ENCODE measurements around the gene LRRC36. TPM values are rescaled to one million over a fixed set of nuclear protein-coding genes. Genes with fewer than 3 reads are reported as not detected.
"Not testable (repeated sequence)": the region's sequence is repeated elsewhere in the genome, so short reads cannot be mapped to it uniquely, and the experiment has no call there.

Gene LRRC36
- total RNA-seq, 1 donor from 2014 or later: not detected

DNA sequence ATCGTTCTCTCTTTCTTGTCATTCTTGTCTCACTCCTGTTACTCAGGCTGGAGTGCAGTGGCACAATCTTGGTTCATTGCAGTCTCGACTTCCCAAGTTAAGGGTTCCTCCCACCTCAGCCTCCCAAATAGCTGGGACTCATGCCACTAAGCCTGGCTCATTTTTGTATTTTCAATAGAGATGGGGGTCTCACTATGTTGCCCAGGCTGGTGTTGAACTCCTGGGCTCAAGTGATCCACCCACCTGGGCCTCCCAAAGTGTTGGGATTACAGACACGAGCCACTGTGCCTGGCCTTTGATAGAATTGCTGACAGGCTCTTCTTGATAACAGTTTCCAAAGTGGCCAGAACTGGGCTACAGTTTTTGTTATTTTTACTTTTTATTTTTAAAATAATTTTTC, 34.4 kb downstream of the LRRC36 start:
- Histone ChIP-seq H3K4me1 (ENCODE audit: control insufficient read depth in 3 of 3, insufficient read depth in 3 of 3, low read length in 3 of 3) (no peaks in the 10 kb centered on the region), H3K4me3 (ENCODE audit: low read length in 3 of 3) (no peak overlapping the region)

DNA sequence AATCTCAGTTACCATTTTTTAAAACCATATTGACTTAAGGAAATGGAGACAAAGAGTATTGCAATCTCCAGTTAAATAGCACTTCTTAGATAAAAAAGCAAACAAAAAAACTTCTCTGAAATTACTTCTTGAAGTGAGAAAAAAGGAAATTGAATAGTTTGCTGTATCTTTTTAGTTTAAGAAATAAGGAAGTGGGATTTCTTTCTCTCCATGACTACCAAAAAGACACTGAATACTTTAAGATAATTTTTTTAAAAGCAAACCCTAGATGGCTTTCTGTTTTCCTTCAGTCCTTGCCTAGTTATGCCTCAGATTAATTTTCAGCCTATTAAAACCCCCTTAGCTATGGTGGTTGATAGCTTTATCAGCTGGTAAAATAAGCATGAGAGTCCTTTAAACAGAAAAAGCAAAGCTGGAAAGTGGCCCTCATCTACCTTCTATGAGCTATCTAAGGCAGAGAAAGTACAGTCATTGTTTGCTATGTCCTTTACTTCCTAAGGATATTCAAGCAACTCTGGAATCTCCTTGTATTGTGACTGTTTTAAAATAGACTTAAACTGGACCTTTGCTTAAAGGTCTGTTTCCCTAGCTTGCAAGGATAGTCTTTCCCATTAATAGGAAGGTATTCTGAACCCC, 38.1 kb downstream of the LRRC36 start:
- no peaks in the 10 kb centered on the region for H3K36me3 ChIP-seq (ENCODE audit: control insufficient read depth in 3 of 3, insufficient read depth in 3 of 3, low read length in 3 of 3)
- H3K9ac ChIP-seq (ENCODE audit: low read depth in 1 of 3, low read length in 3 of 3): no peak overlapping the region
- no peaks in the 10 kb centered on the region for H3K9me3 ChIP-seq (ENCODE audit: control insufficient read depth in 3 of 3, low read length in 3 of 3)
- H3K4me1 ChIP-seq (ENCODE audit: control insufficient read depth in 3 of 3, insufficient read depth in 3 of 3, low read length in 3 of 3): no peaks in the 10 kb centered on the region
- peak overlapping the region; percentile 11 for H3K27ac ChIP-seq (ENCODE audit: low read depth, low read length)
- no peak overlapping the region for H3K4me3 ChIP-seq (ENCODE audit: low read length in 3 of 3)
- no peaks in the 10 kb centered on the region for H3K27me3 ChIP-seq (ENCODE audit: control insufficient read depth in 3 of 3, insufficient read depth in 3 of 3, low read length in 3 of 3)

More for the DNA sequence above, 34.4 kb downstream of the LRRC36 start:
- Histone ChIP-seq H3K9me3 (ENCODE audit: control insufficient read depth in 3 of 3, low read length in 3 of 3) (no peaks in the 10 kb centered on the region), H3K36me3 (ENCODE audit: control insufficient read depth in 3 of 3, insufficient read depth in 3 of 3, low read length in 3 of 3) (no peaks in the 10 kb centered on the region), H3K9ac (ENCODE audit: low read depth in 1 of 3, low read length in 3 of 3) (no peak overlapping the region), H3K27me3 (ENCODE audit: control insufficient read depth in 3 of 3, insufficient read depth in 3 of 3, low read length in 3 of 3) (peaks cover 0 to 2% (median 0%) of the 10 kb centered on the region in 3 donors), H3K27ac (ENCODE audit: low read depth, low read length) (no peak overlapping the region)

DNA sequence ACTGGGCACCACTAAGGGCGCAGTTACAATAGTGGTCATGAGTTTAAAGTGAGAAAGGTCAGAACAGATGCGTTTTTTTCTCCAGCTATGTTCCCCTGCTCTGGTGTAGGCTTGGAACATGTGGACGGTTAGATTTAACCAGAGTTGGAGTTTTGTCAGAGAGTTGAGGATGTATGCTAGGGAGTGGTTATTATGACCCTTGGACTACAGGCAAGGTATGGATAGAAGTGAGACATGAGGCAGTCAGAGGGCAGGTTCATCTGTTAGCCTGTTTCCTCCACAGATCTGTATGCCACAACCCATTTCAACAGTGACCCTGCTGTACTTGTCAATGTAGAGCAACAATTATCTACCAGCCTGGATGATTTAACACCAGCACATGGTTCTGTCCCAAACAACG, 44.0 kb downstream of the LRRC36 start:
- Histone ChIP-seq H3K27me3 (ENCODE audit: control insufficient read depth in 3 of 3, insufficient read depth in 3 of 3, low read length in 3 of 3) (no peaks in the 10 kb centered on the region), H3K9me3 (ENCODE audit: control insufficient read depth in 3 of 3, low read length in 3 of 3) (no peaks in the 10 kb centered on the region), H3K9ac (ENCODE audit: low read depth in 1 of 3, low read length in 3 of 3) (no peak overlapping the region), H3K36me3 (ENCODE audit: control insufficient read depth in 3 of 3, insufficient read depth in 3 of 3, low read length in 3 of 3) (no peaks in the 10 kb centered on the region), H3K4me3 (ENCODE audit: low read length in 3 of 3) (no peak overlapping the region), H3K4me1 (ENCODE audit: control insufficient read depth in 3 of 3, insufficient read depth in 3 of 3, low read length in 3 of 3) (no peaks in the 10 kb centered on the region), H3K27ac (ENCODE audit: low read depth, low read length) (no peak overlapping the region)

DNA sequence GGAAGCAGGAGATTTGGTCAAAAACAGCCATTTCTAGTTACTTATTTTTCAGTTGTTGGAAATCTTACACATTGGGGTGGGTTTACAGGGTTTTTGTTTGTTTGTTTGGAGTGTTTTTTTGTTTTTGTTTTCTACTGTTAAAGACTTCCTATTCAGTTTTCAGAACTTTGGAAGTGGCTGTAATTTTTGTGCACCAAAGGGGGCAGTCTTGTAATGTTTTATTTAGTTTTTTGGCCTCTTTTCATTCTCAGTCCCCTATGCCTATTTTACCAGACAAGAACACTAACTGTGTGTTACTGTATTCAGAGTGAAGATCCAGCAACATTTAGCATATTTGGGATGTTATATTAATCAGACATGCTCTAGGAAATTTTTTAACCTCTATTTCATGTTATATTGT, 46.0 kb downstream of the LRRC36 start:
- Histone ChIP-seq H3K27me3 (ENCODE audit: control insufficient read depth in 3 of 3, insufficient read depth in 3 of 3, low read length in 3 of 3) (no peaks in the 10 kb centered on the region), H3K4me1 (ENCODE audit: control insufficient read depth in 3 of 3, insufficient read depth in 3 of 3, low read length in 3 of 3) (no peaks in the 10 kb centered on the region), H3K36me3 (ENCODE audit: control insufficient read depth in 3 of 3, insufficient read depth in 3 of 3, low read length in 3 of 3) (no peaks in the 10 kb centered on the region), H3K4me3 (ENCODE audit: low read length in 3 of 3) (no peak overlapping the region), H3K27ac (ENCODE audit: low read depth, low read length) (no peak overlapping the region), H3K9ac (ENCODE audit: low read depth in 1 of 3, low read length in 3 of 3) (no peak overlapping the region), H3K9me3 (ENCODE audit: control insufficient read depth in 3 of 3, low read length in 3 of 3) (no peaks in the 10 kb centered on the region)

DNA sequence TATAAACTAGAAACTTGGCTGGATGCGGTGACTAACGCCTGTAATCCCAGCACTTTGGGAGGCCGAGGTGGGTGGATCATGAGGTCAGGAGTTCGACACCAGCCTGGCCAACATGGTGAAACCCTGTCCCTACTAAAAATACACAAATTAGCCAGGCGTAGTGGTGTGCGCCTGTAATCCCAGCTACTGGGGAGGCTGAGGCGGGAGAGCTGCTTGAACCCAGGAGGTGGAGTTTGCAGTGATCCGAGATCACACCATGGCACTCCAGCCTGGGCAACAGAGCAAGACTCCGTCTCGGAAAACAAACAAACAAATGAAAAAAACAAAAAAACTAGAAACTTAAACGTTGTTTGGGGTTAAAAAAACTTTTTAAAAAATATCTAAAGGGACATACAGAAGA, 49.4 kb downstream of the LRRC36 start:
- H3K9ac ChIP-seq (ENCODE audit: low read depth in 1 of 3, low read length in 3 of 3); H3K27me3 ChIP-seq (ENCODE audit: control insufficient read depth in 3 of 3, insufficient read depth in 3 of 3, low read length in 3 of 3); H3K27ac ChIP-seq (ENCODE audit: low read depth, low read length); H3K9me3 ChIP-seq (ENCODE audit: control insufficient read depth in 3 of 3, low read length in 3 of 3); H3K4me3 ChIP-seq (ENCODE audit: low read length in 3 of 3); H3K36me3 ChIP-seq (ENCODE audit: control insufficient read depth in 3 of 3, insufficient read depth in 3 of 3, low read length in 3 of 3): not testable (repeated sequence)
- H3K4me1 ChIP-seq (ENCODE audit: control insufficient read depth in 3 of 3, insufficient read depth in 3 of 3, low read length in 3 of 3): peaks cover 4 to 14% (median 6%) of the 10 kb centered on the region in 3 donors

DNA sequence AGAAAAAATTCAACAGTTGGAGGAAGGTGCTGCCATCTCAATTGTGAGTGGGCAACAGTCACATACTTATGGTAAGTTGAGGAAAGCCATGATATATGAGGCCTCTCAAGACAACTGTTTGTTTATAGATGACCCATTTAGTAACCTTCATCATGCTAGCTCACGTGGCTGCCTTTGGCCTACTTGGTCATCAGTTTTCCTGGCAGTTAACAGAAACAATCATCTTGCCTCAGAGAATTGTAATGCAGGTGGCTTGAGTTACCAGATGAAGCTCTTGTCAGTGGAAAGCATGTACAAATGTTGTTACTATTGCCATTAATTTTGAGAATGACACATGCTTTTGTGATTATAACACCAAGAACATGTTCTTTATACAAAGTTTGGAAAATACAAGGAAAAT, 52.0 kb downstream of the LRRC36 start:
- Histone ChIP-seq H3K27ac (ENCODE audit: low read depth, low read length) (peak overlapping the region; percentile 73), H3K4me1 (ENCODE audit: control insufficient read depth in 3 of 3, insufficient read depth in 3 of 3, low read length in 3 of 3) (peaks cover 4 to 14% (median 6%) of the 10 kb centered on the region in 3 donors), H3K4me3 (ENCODE audit: low read length in 3 of 3) (no peak overlapping the region), H3K9me3 (ENCODE audit: control insufficient read depth in 3 of 3, low read length in 3 of 3) (no peaks in the 10 kb centered on the region), H3K36me3 (ENCODE audit: control insufficient read depth in 3 of 3, insufficient read depth in 3 of 3, low read length in 3 of 3) (no peaks in the 10 kb centered on the region), H3K9ac (ENCODE audit: low read depth in 1 of 3, low read length in 3 of 3) (no peak overlapping the region), H3K27me3 (ENCODE audit: control insufficient read depth in 3 of 3, insufficient read depth in 3 of 3, low read length in 3 of 3) (no peaks in the 10 kb centered on the region)

DNA sequence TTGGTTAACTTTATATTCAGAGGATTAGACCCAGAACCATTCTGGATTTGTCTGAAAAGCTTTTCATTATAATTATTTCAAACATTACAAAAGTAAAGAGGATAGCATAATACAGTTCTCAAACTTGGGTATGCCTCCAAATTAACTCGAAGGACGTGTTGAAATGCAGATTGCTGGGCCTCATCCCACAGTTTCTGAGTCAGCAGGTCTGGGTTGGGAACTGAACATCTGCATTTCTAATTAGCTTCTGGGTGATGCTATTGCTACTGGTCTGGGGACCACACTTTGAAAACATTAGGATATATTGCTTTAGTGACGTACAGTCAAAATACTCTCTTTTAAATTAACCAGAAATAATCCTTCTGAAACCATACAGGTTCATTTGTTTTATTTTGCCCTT, 56.7 kb downstream of the LRRC36 start:
- H3K4me1 ChIP-seq (ENCODE audit: control insufficient read depth in 3 of 3, insufficient read depth in 3 of 3, low read length in 3 of 3): peaks cover 6 to 21% (median 16%) of the 10 kb centered on the region in 3 donors
- H3K27me3 ChIP-seq (ENCODE audit: control insufficient read depth in 3 of 3, insufficient read depth in 3 of 3, low read length in 3 of 3): no peaks in the 10 kb centered on the region
- H3K9me3 ChIP-seq (ENCODE audit: control insufficient read depth in 3 of 3, low read length in 3 of 3): no peaks in the 10 kb centered on the region
- no peaks in the 10 kb centered on the region for H3K36me3 ChIP-seq (ENCODE audit: control insufficient read depth in 3 of 3, insufficient read depth in 3 of 3, low read length in 3 of 3)
- no peak overlapping the region for H3K27ac ChIP-seq (ENCODE audit: low read depth, low read length)
- no peak overlapping the region for H3K4me3 ChIP-seq (ENCODE audit: low read length in 3 of 3)
- H3K9ac ChIP-seq (ENCODE audit: low read depth in 1 of 3, low read length in 3 of 3): no peak overlapping the region

DNA sequence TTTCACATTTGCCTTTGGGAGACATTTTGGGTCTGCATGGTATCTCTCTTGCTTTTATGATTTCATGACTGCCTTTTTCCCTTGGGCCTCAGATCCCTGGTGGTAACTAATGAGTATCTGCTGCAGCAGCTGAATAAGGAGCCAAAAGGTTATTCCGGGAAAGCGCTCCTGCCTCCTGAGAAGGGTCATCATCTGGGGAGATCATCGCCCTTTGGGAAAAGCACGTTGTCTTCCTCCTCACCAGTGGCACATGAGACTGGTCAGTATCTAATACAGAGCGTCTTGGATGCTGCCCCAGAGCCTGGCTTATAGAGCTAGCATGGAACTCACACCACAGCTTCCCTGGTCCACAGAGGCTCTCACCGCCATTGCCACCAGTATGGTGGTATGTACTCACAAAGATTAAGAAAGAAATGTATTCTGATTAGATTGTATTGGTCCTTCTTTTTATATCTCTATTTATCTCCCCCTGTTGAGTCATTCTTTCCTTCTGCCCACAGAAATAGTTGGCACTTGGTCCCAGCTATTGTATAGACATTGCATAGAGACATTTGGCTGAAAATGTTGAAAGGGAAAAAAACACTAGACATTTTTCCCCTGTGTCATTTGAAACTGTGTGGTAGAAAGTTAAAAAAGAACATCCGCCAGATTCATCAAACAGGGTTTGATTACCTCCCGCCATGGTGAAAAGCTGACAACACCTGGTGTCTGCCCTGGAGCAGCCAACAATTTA, 58.3 kb downstream of the LRRC36 start:
- Histone ChIP-seq H3K27ac (ENCODE audit: low read depth, low read length) (no peak overlapping the region), H3K9ac (ENCODE audit: low read depth in 1 of 3, low read length in 3 of 3) (no peak overlapping the region), H3K27me3 (ENCODE audit: control insufficient read depth in 3 of 3, insufficient read depth in 3 of 3, low read length in 3 of 3) (no peaks in the 10 kb centered on the region), H3K4me3 (ENCODE audit: low read length in 3 of 3) (no peak overlapping the region), H3K4me1 (ENCODE audit: control insufficient read depth in 3 of 3, insufficient read depth in 3 of 3, low read length in 3 of 3) (peaks cover 12 to 23% (median 21%) of the 10 kb centered on the region in 3 donors), H3K9me3 (ENCODE audit: control insufficient read depth in 3 of 3, low read length in 3 of 3) (no peaks in the 10 kb centered on the region), H3K36me3 (ENCODE audit: control insufficient read depth in 3 of 3, insufficient read depth in 3 of 3, low read length in 3 of 3) (no peaks in the 10 kb centered on the region)

DNA sequence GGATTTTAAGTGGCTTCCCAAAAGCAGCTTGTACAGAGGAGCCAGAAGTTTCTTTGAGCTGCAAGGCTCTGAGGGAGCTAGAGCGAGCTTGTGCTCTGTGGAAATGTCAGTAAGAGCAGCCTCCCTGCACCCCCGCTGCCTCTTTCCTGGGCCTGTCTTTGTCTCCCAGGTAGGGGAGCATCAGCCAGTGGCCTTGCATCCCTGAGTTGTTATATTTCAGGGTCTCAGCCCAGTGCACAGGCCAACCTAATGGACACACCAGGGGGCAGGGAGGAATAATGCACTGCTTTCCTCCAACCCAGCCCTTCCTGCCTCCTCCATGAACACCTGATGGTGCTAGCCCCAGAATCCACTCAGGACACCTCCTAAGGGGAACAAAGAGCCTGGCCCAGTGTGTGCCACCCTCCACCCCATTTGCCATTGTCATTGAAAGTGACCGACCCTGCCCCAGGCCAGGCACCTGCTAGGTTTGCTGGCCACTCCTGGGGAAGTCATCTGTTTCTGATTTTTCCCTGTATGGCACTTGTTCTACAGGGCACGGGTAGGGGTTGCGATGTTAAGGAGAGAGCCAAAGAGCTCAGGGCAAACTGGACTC, 60.3 kb downstream of the LRRC36 start:
- Histone ChIP-seq H3K9me3 (ENCODE audit: control insufficient read depth in 3 of 3, low read length in 3 of 3) (no peaks in the 10 kb centered on the region), H3K4me3 (ENCODE audit: low read length in 3 of 3) (no peak overlapping the region), H3K4me1 (ENCODE audit: control insufficient read depth in 3 of 3, insufficient read depth in 3 of 3, low read length in 3 of 3) (peaks cover 29 to 40% (median 36%) of the 10 kb centered on the region in 3 donors), H3K27ac (ENCODE audit: low read depth, low read length) (no peak overlapping the region), H3K36me3 (ENCODE audit: control insufficient read depth in 3 of 3, insufficient read depth in 3 of 3, low read length in 3 of 3) (no peaks in the 10 kb centered on the region), H3K9ac (ENCODE audit: low read depth in 1 of 3, low read length in 3 of 3) (no peak overlapping the region), H3K27me3 (ENCODE audit: control insufficient read depth in 3 of 3, insufficient read depth in 3 of 3, low read length in 3 of 3) (no peaks in the 10 kb centered on the region)

DNA sequence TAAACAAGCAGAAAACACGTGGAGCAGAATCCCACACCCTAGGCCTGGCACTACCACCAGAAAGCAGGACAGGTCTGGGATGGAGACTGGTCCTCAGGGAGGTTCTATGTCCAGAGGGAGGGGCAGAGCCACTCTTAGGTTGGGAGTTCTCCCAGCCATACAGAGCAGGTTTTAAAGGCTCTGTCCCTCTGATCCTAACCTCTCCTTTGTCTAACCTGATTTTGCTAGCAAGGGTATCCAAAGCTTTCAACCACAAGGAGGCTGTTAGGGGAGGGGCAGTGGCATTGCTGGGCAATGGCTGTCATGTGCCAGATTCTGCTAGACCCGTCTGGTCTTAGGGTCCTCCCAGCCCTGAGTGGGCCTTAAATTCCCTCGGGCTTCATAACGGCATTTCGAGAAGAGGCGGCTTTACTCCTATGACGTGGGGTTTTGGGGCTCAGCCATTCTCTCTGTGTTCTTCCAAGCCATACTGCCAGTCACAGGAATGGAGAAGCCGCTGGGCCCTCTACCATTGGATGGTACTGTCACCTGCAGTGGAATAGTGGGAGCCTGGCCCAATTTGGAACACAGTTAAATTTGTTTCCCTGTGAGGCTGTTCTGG, 61.0 kb downstream of the LRRC36 start:
- Histone ChIP-seq H3K27ac (ENCODE audit: low read depth, low read length) (no peak overlapping the region), H3K4me1 (ENCODE audit: control insufficient read depth in 3 of 3, insufficient read depth in 3 of 3, low read length in 3 of 3) (peaks cover 35 to 46% (median 43%) of the 10 kb centered on the region in 3 donors), H3K36me3 (ENCODE audit: control insufficient read depth in 3 of 3, insufficient read depth in 3 of 3, low read length in 3 of 3) (no peaks in the 10 kb centered on the region), H3K9me3 (ENCODE audit: control insufficient read depth in 3 of 3, low read length in 3 of 3) (no peaks in the 10 kb centered on the region), H3K9ac (ENCODE audit: low read depth in 1 of 3, low read length in 3 of 3) (no peak overlapping the region), H3K27me3 (ENCODE audit: control insufficient read depth in 3 of 3, insufficient read depth in 3 of 3, low read length in 3 of 3) (no peaks in the 10 kb centered on the region), H3K4me3 (ENCODE audit: low read length in 3 of 3) (no peak overlapping the region)

Data from skeletal muscle tissue (tissue), 4 donors.